Epithelial cell of prostate (primary cell): ENCODE results near the gene DNMT3A.
"Not testable (repeated sequence)": the region's sequence is repeated elsewhere in the genome, so short reads cannot be mapped to it uniquely, and the experiment has no call there.

ENCODE experiments used
- DNase-seq: peaks from one replicate; pipeline ENCODE4 v3.0.0-alpha.2; 2011; ENCODE audit warnings: low read depth, low spot score
- H3K27ac ChIP-seq: fragments of 450-650 bp; 2 replicates; pipeline ENCODE4 v1.5.1; 2017; ENCODE audit warnings: mild to moderate bottlenecking

DNMT3A gene

DNA sequence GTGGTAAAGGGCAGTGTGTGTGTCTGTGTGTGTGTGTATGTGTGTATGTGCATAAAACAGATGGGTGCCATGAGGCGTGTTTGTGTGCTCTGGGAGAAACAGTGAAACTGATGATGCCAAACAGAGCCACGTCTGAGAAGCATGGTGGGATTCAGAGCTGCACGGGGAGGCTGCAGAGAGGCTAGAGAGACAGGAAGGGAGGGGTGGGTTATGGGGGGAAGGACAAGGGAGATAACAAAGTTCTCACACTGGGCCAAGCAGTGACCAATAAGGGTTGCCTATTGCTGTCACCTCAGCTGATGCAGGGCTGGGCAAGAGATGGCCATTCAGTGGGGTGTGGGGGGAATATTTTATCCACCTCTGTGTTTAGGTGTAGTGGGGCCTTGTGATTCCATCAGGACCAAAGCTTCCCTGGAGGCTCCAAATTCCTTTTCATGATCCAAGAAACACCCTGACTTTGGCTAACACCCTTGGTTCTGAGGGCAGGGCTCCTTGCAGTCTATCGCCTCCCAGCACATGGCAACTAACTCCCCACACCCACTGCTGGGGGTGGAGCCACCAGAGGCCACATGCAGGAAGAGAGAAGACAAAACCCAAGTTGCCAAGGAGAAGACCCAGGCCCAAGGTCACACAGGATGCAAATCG lies 119.1 kb downstream of the DNMT3A start:
- DNase-seq = no peak

DNA sequence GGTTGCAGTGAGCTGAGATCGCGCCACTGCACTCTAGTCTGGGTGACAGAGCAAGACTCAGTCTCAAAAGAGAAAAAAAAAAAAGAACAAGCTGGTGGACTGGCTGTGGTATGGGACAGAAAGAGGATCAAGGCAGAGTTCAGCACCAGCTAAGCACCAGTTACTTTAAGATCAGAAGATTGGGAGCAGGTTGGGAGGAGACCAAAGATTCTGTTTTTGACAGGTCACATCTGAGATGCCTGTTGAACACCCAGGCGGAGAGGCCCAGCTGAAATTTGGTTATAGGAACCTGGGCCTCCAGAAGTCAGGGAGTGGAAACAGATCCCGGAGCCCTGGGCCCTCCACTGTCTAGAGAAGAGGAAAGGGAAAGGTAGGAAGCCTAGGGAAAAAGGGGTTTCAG lies 120.1 kb downstream of the DNMT3A start:
- no peak for DNase-seq

More for the DNA sequence above, 119.1 kb downstream of the DNMT3A start:
- no peak overlapping the region for H3K27ac ChIP-seq

DNA sequence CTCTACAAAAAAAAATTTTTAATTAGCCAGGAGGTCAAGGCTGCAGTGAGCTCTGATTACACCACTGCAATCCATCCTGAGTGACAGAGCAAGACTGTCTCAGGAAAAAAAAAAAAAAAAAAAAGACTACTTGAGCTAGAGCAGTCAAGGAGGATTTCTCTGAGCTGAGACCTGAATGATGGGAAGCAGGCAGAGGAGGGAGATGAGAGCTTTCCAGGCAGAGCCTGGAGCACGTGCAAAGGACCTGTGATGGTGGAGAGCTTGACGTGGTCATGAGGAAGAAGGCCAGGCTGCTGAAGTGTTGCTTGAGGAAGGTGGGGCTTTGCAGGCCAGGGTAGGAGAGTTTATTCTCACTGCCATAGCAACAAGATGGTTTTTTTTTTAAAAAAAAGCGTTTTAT lies 121.4 kb downstream of the DNMT3A start:
- DNase-seq = no peak
- no peak overlapping the region for H3K27ac ChIP-seq

More for the DNA sequence above, 120.1 kb downstream of the DNMT3A start:
- H3K27ac ChIP-seq = no peak overlapping the region

DNA sequence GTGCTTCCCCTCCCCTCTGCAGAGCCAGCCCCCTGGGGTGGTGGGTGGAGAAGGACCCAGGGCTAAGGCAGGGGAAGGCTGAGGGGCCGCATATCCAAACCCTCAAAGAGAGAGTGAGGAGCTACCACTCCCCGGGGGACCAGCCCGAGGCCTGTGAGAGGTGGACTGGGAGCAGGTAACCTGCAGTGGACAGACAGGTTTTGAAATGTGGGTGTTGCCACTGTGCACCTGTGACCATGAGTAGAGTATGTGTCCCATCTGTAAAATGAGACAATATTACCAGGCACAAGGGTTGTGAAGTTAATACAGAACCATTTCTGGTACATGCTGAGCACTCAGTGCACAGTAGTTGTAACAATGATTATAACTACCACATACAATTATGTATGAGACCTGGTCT lies 122.1 kb downstream of the DNMT3A start:
- DNase-seq = no peak
- H3K27ac ChIP-seq = no peak overlapping the region

DNA sequence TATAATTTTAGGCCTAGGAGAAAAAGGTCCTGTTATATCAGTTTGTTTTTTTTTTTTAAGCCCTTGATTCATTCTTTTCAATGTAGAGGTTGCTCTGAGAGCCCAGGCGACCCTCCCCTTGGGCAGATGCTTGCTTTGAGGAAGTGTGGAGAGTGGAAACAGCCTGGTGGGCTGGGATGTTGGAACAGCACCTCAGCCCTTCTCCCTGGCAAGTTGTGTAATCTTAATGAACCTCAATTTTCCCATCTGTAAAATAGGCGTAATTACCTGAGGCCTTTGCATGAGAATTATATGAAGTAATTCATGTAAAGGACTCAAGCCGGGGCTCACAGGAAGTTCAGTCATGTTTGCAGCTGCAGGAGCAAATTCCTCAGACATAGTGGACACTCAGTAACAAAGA lies 123.6 kb downstream of the DNMT3A start:
- DNase-seq = no peak
- H3K27ac ChIP-seq = no peak overlapping the region

DNA sequence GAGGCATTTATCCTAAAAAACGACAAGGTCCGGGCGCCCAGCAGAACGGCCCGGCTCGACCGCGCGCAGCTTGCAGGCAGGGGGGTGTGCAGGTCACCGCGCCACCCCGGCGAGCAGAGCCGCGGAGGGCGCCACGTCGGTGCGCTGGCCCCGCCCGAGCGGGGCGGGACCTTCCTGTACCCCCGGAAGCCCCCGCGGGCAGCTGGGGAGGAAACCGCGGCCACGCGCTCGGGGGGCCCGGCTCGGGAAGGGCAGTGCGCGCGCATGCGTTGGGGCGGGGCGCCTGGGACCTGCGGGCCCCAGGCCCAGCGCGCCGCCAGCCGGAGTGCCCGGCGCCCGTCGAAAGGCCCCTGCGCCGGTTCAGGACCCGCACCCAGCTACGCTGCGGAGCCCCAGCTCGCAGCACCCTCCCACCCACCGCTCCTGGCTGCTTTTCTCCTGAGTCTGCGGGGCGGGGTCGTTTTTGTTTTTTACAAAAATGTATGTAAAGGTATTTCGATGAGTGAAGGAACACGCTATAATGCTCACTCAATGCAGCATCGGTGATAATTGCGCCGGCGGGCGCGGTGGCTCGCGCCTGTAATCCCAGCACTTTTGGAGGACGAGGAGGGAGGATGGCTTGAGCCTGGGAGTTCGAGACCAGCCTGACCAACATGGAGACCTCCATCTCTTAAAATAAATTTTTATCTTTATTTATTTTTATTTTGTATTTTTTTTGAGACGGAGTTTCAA lies 125.6 kb downstream of the DNMT3A start:
- no peak for DNase-seq
- H3K27ac ChIP-seq = no peak overlapping the region

DNA sequence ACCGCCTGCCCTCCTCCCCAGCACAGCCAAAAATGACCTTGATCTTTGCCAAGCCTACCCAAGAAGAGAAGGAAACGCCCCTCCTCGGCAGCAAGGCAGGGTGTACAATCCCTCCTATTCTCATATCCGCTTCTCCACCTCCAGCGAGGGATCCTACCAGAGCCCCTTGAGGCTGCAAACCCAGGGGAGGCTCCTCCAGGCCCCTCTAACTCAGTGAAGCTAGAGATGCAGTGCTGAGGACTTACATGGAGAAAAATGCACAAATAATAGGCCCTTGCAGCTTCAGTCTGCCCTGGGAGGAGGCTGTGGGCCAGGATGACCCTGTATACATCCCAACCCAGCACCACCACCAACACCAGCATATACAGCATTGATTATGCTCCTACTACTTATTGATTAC lies 126.5 kb downstream of the DNMT3A start:
- H3K27ac ChIP-seq = no peak overlapping the region
- no peak for DNase-seq

DNA sequence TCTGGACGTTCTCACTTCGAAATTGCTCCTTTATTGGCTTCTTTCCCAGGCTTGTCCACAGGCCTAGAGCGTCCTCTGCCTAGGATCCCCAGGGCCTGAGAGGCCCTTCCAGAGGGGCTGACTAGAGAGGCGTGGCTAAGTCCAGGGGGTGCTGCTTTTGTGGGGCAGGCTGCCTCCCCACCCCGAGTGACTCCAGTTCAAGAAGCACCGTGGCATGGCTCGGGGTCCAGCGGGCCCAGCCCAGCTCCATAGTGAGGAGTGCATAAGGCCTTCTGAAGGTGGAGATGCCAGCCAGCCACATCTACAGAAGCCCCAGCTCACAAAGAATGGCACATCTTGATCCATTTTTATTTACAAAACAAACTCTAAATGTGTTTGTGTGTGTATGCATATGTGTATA lies 128.5 kb downstream of the DNMT3A start:
- no peak for DNase-seq
- no peak overlapping the region for H3K27ac ChIP-seq

DNA sequence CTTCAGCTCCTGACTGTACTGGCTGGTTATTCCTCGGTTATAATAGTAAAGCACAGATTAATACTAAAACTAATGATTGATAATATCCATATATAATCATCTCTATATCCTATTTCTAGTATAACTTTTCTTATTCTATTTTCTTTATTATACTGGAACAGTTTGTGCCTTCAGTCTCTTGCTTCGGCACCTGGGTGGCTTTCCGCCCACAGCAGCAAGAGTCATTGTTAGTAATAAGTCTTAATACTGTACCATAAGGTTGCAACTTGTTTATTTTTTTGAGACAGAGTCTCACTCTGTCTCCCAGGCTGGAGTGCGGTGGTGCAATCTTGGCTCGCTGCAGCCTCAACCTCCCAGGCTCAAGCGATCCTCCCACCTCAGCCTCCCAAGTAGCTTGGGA lies 130.8 kb downstream of the DNMT3A start:
- not testable (repeated sequence) for H3K27ac ChIP-seq, DNase-seq

DNA sequence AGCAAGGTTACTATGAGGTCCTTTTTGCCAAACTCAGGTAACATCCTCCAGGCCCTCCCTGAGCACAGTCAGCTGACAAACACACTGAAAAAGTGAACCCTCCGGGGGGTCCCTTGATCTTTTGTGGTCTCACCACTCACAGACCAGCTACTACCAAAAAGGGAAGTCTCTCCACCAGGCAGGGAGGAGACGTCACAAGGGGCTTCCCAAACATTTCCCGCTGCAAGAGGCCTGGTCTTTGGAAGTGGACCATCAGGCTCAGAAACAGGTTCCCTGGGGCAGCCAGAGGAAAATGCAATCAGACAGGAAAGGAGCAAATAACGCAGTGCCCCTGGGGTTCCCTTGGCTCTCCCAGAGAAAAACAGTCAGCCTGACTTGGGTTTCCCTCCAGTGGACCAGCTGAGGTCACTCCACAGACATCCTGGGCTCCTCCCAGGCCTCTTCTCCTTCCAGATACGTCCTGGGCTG lies 134.6 kb downstream of the DNMT3A start:
- DNase-seq = no peak
- H3K27ac ChIP-seq = no peak overlapping the region

DNA sequence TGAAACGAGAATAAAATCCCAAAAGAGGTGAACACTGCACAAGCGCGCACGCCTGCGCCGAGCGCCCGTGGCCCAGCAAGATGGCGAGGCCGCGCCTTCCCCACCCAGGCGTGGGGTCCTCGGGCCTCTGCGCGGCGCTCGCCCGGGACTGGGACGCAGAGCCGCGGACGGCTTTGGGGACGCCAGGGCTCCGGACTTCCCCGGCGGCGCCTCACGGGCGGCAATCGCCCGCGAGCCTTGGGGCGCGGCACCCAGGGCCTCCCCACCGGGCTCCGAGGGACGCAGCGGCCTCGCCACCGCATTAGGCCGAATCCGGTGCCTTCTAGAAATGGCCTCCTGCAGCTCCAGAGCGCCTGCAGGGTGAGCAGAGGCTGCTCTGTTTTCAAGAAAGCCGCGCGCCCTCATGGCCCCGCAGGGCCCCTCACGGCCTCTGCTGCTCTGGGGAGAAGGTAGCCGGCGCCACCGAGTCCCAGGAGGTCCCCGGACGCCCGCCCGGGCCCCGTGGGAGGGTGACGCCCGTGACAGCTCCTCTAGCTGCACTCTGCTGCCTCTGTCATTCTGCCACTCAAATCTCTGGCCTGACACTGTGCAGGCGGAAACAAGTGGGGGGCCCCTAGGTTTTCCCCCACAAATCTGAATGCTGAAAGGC lies 137.4 kb downstream of the DNMT3A start:
- no peak for DNase-seq
- no peak overlapping the region for H3K27ac ChIP-seq

DNA sequence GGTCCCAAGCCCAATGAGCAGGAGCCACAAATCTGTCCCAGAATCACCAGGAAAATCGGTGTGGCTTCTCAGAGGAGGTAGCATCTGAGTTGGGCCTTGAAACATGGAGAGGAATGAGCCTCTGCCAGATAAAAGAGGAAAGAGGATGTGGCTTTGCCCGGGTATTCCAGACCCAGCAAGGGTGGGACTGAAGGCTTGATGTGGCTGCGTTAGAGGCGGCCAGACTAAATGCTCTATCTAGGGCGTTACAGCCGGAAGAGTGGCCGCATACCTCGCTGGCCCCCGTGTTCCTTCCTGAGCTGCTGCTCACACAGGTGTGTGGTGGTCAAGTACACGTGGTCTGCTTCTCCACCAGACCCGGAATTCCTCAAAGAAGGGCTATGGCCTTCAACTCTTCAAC lies 139.4 kb downstream of the DNMT3A start:
- no peak for DNase-seq
- H3K27ac ChIP-seq = no peak overlapping the region

DNA sequence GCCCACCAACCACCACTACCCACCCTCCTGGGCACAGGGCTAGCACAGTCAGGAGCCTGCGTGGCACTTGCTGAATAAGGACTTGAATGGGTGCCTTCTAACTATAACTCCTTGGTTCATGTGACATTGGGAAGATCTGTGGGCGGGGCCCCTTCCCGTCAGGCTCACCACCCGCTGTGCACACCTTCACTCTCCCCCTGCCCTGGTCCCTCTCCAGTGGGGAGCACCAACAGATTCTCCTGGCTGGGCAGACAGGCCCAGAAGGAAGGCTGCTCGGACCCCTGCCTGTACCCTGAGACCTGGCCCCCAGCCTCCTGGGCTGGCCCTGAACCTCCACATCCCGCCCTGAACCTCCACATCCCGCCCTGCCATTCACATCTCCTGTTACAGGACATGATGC lies 139.9 kb downstream of the DNMT3A start:
- no peak overlapping the region for H3K27ac ChIP-seq
- DNase-seq = no peak

DNA sequence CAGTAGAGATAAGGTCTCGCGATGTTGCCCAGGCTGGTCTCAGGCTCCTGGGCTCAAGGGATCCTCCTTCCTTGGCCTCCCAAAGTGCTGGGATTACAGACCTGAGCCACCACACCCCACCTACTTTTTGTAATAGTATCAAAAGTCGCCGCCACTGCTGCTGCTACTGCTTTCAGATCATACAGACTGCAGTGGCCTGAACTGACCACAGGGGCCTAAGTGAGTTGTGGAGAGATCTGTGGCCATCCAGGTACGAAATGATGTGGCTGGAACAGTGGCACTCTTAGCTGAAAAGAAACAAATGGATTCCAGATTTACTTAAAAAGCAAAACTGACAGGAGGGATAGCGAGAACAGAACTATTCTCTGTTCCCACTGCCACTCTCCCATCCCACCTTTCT lies 140.5 kb downstream of the DNMT3A start:
- H3K27ac ChIP-seq = no peak overlapping the region
- no peak for DNase-seq

DNA sequence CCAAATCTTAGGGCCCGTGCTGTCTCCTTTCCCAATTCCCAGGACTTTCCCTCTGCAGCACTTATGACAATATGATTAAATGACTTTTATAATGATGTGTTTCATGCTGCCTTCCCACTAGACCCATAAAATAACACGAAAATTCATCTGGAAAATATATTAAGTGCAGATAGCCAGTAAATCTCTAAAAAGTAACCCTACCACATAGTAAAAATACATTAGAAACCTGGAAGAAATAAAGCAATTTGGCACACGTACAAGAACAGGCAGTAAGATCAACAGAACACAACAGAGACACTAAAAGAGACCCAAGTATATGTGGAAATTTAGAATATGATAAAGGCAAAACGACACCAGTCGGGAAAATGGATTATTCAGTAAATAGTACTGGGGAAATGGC lies 143.1 kb downstream of the DNMT3A start:
- H3K27ac ChIP-seq = no peak overlapping the region
- no peak for DNase-seq

DNA sequence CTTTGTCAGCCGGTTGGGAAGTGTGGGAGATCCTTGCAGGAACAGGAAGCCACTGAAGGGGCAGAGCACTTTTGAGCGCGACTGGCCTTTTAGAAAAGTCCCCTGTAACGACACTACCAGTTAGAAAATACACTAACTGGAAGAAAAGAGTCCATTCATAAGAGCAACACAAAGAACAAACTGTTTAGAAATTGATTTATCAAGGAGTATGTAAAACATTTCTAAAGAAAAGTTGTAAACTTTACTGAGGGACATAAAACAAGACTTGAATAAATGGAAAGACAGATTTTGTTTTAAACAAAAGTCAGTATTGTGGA lies 143.6 kb downstream of the DNMT3A start:
- DNase-seq = no peak
- H3K27ac ChIP-seq = no peak overlapping the region

DNA sequence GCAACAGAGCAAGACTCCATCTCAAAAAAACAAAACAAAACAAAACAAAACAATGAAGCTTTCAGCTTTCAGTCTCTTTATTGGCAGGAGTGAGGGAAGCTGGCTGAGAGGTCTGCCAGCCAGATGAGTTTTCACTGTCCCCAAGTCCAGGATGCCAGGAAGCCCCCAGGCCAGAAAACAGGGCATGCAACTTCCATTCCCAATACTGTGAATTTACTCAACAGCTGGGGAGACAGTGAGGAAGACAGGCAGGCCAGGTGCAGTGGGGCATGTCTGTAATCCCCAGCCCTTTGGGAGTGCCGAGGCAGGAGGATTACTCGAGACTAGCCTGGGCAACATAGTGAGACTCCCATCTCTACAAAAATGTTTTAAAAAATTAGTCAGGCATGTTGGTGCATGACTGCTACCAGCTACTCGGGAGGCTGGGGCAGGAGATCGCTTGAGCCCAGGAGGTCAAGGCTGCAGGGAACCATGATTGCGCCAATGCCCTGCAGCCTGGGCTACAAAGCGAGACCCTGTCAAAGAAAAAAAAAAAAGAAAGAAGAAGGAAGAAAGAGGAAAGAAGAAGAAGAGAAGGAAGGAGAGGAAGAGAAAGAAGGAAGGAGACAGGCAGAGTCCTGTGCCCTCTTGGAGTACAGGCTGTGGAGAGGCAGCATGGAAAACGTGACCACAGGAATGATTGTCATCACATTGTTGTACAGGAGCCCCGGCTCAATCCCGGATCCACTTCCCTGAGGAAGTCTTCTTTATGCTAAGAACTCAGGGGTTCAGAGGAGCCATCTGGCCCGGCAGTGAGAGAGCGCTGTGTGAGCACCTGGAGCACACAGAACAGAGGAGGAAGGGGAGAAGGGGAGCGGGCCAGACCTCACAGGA lies 144.2 kb downstream of the DNMT3A start:
- DNase-seq = no peak
- H3K27ac ChIP-seq = no peak overlapping the region

DNA sequence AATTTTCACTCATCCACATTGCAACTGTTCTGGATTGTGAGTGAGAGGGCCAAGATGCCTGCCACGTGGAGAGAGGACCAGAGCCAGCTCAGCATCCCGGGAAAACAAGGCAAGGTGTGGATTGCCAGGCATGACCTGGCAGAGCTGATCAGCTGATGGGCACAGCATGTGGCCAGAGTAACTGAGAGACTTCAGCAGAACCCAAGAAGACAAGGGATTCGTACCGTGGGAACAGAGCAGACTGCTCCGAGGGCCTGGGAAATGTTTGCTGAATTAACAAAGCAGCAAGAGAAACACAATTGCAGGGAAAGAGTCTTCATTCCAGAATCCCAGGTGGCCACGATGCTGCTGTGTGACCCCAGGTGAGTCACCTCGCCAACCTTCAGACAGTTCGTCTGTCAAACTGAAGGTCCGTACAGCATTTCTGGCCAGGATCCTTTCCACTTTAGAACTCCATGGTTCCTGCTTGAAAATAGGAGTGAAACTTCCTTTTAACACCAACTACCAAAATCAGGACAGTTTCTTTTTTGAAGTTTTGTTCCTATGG lies 147.1 kb downstream of the DNMT3A start:
- no peak overlapping the region for H3K27ac ChIP-seq
- DNase-seq = no peak

DNA sequence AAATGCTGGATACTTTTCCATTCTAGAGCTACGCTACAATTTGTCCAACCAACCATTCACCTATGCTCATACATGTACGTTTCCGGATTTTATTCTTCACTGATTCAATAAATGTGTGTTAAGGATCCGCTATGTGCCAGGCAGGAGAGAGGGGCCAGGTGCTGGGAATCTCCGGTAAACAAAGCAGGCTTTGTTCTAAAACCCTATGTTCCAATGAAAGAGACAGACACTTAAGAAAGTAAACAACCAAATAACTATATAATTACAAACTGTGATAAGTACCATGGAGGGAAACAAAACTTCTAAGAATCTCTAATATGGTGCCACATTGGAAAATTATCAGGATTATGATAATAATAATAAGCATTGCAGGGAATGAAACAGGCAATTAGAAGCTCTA lies 151.2 kb downstream of the DNMT3A start:
- H3K27ac ChIP-seq = no peak overlapping the region
- DNase-seq = no peak

DNA sequence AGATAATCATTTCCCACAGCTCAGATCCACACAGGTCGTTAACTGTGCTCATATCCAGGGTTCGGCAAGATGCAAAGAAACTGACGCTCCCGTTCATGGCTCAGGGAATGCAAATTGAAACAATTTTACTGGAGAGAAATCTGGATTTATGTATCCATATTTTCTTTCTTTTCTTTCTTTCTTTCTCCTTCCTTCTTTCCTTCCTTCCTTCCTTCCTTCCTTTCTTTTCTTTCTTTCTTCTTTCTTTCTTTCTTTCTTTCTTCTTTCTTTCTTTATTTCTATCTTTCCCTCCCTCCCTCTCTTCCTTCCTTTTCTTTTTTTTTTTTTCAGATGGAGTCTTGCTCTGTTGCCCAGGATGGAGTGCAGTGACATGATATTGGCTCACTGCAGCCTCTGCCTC lies 153.3 kb downstream of the DNMT3A start:
- H3K27ac ChIP-seq = no peak overlapping the region
- DNase-seq = no peak
